ENCODE results near the gene ELL2.

ELL2 gene

DNA sequence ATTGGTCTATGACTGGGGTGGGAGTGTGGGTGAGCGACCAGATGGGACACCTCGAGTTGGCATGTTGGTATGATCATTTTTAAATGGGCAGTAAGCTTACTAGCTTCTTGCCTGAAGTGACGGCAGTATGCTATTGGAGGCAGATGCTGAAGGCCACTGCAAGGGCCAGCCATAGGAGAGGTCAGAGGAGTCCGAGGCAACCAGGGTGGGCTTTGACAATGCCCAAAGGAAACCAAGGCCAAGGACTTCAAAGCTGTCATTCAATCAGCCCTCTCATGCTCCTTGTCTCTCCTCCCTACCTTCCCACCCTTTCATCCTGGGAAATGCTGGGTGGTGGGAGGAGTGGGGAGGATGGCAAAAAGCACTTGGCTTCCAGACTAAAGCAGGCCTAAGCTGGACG is 82.0 kb downstream of the ELL2 start:
- no peaks in the 10 kb centered on the region for H3K4me1 ChIP-seq (ENCODE audit: low read length)
- TF ChIP-seq, protein P1, sequence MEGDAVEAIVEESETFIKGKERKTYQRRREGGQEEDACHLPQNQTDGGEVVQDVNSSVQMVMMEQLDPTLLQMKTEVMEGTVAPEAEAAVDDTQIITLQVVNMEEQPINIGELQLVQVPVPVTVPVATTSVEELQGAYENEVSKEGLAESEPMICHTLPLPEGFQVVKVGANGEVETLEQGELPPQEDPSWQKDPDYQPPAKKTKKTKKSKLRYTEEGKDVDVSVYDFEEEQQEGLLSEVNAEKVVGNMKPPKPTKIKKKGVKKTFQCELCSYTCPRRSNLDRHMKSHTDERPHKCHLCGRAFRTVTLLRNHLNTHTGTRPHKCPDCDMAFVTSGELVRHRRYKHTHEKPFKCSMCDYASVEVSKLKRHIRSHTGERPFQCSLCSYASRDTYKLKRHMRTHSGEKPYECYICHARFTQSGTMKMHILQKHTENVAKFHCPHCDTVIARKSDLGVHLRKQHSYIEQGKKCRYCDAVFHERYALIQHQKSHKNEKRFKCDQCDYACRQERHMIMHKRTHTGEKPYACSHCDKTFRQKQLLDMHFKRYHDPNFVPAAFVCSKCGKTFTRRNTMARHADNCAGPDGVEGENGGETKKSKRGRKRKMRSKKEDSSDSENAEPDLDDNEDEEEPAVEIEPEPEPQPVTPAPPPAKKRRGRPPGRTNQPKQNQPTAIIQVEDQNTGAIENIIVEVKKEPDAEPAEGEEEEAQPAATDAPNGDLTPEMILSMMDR (IDR thresholded peaks at IDR 0.05; ENCODE audit: low read length), result no peak
- H3F3A ChIP-seq (ENCODE audit: insufficient read depth, low read length), result no peaks in the 10 kb centered on the region
- H2AFZ ChIP-seq (ENCODE audit: low read length), result no peak overlapping the region
- H3K36me3 ChIP-seq (replicated peaks; ENCODE audit: insufficient read depth, low read length), result no peaks in the 10 kb centered on the region
- no peak overlapping the region for H3K4me3 ChIP-seq (ENCODE audit: low read length)
- no peaks in the 10 kb centered on the region for H3K9me2 ChIP-seq (replicated peaks; ENCODE audit: insufficient read depth, low read length)
- no peak for DNase-seq
- H3K9ac ChIP-seq (ENCODE audit: low read length), result no peak overlapping the region
- no peaks in the 10 kb centered on the region for H3K79me2 ChIP-seq (ENCODE audit: low read length)
- H3K27me3 ChIP-seq (replicated peaks; ENCODE audit: insufficient read depth, low read length), result no peaks in the 10 kb centered on the region
- H3K4me2 ChIP-seq (ENCODE audit: low read depth, low read length), result no peak overlapping the region
- H3K27ac ChIP-seq (ENCODE audit: low read length), result no peak overlapping the region
- H3K9me3 ChIP-seq (replicated peaks; ENCODE audit: insufficient read depth, low read length), result no peaks in the 10 kb centered on the region
- no peaks in the 10 kb centered on the region for H4K20me1 ChIP-seq (ENCODE audit: insufficient read depth, low read length)

DNA sequence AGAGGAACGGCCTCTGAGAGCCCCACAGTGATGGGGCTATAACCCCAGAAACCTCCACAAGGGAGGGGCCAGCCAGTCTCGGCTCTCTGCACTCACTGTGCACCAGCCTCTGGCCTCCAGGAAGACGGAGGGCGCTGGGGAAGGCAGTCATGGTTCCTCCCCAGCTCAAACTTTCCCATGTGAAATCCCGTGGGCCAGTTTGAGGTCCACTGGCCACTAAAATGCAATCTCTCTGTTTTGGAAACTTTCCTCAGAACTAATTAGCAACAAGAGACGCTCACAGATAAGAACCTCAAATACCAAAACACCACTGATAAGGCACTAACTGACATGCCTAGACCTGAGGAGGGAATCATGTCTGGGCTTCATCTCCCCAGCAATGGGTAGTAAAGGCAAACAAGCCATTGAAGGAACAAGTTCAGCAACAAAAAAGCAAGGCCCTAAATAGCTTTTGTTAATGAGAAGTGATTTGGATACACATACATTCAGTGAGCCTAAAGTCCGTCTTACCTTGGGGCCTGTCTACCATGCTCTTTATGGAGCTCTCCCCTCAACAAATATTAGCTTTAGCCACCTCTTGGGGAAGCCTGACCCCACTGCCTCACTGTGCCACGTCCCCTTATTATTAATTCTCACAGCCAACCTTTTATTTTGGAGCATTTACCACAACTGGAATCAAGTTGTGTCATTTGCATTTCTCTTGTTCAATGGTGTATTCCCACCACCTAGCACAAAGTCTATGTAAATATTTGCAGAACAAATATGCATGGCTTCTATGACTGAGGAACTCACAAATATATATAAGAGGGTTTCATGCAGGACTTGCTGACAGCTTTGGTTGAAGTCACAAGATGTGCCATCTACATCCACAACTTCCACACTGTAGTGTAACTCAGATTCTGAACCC is 83.0 kb downstream of the ELL2 start:
- Histone ChIP-seq H3K4me3 (ENCODE audit: low read length) (no peak overlapping the region), H3F3A (ENCODE audit: insufficient read depth, low read length) (no peaks in the 10 kb centered on the region), H3K79me2 (ENCODE audit: low read length) (no peaks in the 10 kb centered on the region), H3K4me1 (ENCODE audit: low read length) (no peaks in the 10 kb centered on the region), H4K20me1 (ENCODE audit: insufficient read depth, low read length) (no peaks in the 10 kb centered on the region), H3K9me2 (replicated peaks; ENCODE audit: insufficient read depth, low read length) (no peaks in the 10 kb centered on the region), H3K27me3 (replicated peaks; ENCODE audit: insufficient read depth, low read length) (no peaks in the 10 kb centered on the region), H2AFZ (ENCODE audit: low read length) (no peak overlapping the region), H3K9ac (ENCODE audit: low read length) (no peak overlapping the region), H3K27ac (ENCODE audit: low read length) (no peak overlapping the region), H3K4me2 (ENCODE audit: low read depth, low read length) (no peak overlapping the region), H3K36me3 (replicated peaks; ENCODE audit: insufficient read depth, low read length) (no peaks in the 10 kb centered on the region), H3K9me3 (replicated peaks; ENCODE audit: insufficient read depth, low read length) (no peaks in the 10 kb centered on the region)
- DNase-seq, result no peak
- TF ChIP-seq, protein P1 (IDR thresholded peaks at IDR 0.05; ENCODE audit: low read length), result no peak
- TF ChIP-seq EZH2 (optimal IDR thresholded peaks at IDR 0.05; ENCODE audit: low read depth, low read length) (no peak), EZH2phosphoT487 (IDR thresholded peaks at IDR 0.05; ENCODE audit: low read length) (no peak)

DNA sequence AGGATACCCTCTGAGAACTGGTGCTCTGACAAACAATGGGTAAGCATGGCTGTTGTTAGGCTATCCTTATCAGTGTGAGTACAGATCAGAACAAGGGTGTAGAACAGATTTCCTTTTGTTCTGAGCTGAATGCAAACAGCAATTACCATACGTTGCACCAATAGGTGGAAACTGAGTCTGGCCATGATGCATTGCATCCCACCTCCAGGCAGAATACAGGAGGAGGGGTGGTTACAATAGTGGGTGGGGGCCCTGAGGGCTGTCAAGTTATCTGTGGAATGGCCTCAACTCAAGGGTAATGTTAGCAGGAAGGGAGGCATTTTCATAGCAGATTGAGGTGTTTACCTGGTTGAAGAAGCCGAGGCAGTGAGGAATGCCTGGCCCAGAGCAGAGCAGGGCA is 84.9 kb downstream of the ELL2 start:
- Histone ChIP-seq H2AFZ (ENCODE audit: low read length) (no peak overlapping the region), H3K27me3 (replicated peaks; ENCODE audit: insufficient read depth, low read length) (no peaks in the 10 kb centered on the region), H3K4me1 (ENCODE audit: low read length) (no peaks in the 10 kb centered on the region), H3K79me2 (ENCODE audit: low read length) (no peaks in the 10 kb centered on the region), H3K9ac (ENCODE audit: low read length) (no peak overlapping the region), H3K4me2 (ENCODE audit: low read depth, low read length) (no peak overlapping the region), H3K36me3 (replicated peaks; ENCODE audit: insufficient read depth, low read length) (no peaks in the 10 kb centered on the region), H3F3A (ENCODE audit: insufficient read depth, low read length) (no peaks in the 10 kb centered on the region), H3K27ac (ENCODE audit: low read length) (no peak overlapping the region), H3K9me2 (replicated peaks; ENCODE audit: insufficient read depth, low read length) (no peaks in the 10 kb centered on the region), H3K4me3 (ENCODE audit: low read length) (no peak overlapping the region), H4K20me1 (ENCODE audit: insufficient read depth, low read length) (no peaks in the 10 kb centered on the region), H3K9me3 (replicated peaks; ENCODE audit: insufficient read depth, low read length) (no peaks in the 10 kb centered on the region)
- no peak for DNase-seq
- TF ChIP-seq, protein P1 (IDR thresholded peaks at IDR 0.05; ENCODE audit: low read length), result no peak
- TF ChIP-seq EZH2phosphoT487 (IDR thresholded peaks at IDR 0.05; ENCODE audit: low read length) (no peak), EZH2 (optimal IDR thresholded peaks at IDR 0.05; ENCODE audit: low read depth, low read length) (no peak)
